ENCODE results near the gene ATG7.
A peak's percentile ranks its signal among the peaks of the same experiment; 100 is the strongest.
"Not testable (repeated sequence)": the region's sequence is repeated elsewhere in the genome, so short reads cannot be mapped to it uniquely, and the experiment has no call there.

Gene ATG7

DNA sequence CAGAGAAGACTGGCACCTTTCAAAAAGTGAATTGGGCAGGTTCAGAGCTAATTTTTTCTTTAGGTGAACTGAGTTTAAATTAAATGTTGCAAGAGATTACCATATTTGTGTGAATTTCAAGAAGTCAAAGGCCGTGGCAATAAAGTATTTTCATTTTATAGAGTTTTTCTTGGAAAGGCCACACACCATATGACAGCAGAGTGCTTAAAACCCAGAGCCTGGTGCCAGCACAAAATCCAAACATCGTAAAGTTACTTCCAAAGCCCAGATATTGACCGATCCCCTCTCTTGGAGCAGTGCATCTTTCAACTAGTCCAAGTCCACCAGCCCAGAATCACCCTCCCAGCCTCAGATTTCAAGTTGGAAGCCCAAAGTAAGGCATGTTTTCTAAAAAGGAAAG, 207.0 kb downstream of the ATG7 start:
- H3K4me3 ChIP-seq (replicated peaks in 1 of 2; ENCODE audit: low read depth in 2 of 2, low read length in 2 of 2), result no peak overlapping the region
- DNase-seq (ENCODE audit: low read depth in 2 of 2), result no peak
- TF ChIP-seq, protein P1, sequence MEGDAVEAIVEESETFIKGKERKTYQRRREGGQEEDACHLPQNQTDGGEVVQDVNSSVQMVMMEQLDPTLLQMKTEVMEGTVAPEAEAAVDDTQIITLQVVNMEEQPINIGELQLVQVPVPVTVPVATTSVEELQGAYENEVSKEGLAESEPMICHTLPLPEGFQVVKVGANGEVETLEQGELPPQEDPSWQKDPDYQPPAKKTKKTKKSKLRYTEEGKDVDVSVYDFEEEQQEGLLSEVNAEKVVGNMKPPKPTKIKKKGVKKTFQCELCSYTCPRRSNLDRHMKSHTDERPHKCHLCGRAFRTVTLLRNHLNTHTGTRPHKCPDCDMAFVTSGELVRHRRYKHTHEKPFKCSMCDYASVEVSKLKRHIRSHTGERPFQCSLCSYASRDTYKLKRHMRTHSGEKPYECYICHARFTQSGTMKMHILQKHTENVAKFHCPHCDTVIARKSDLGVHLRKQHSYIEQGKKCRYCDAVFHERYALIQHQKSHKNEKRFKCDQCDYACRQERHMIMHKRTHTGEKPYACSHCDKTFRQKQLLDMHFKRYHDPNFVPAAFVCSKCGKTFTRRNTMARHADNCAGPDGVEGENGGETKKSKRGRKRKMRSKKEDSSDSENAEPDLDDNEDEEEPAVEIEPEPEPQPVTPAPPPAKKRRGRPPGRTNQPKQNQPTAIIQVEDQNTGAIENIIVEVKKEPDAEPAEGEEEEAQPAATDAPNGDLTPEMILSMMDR (IDR thresholded peaks at IDR 0.05; ENCODE audit: low read depth, low read length), result no peak

DNA sequence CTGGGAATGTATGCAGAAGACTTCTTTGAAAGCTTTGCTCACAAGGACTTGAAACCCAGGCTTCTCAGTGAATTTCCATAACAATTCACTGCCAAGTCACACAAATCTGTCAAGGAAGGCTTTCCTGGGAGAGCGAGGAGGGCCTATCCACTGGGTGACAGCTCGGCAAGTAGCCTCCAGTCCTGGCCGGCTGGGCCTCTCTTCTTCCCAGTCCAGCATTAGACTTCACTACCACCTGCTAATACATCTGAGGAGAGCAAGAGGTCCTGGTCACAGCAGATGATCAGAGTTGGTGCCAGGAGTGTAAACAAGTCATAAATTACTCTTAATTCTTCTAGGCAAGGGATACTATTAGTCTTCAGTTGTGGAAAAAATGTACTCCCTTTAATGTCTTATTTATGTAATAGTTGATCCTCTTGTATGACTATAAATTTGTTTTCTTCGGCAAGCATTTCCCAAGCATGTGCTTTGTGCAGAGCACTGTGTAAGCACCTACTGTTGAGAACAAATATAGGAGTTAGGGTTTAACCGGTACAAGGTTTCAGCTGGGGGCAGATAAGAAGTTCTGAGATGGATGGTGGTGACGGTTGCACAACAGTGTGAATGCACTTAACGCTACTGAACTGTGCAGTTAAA, 208.6 kb downstream of the ATG7 start:
- no peak for DNase-seq (ENCODE audit: low read depth in 2 of 2)
- TF ChIP-seq, protein P1 (IDR thresholded peaks at IDR 0.05; ENCODE audit: low read depth, low read length), result no peak
- H3K4me3 ChIP-seq (replicated peaks in 1 of 2; ENCODE audit: low read depth in 2 of 2, low read length in 2 of 2), result no peak overlapping the region

DNA sequence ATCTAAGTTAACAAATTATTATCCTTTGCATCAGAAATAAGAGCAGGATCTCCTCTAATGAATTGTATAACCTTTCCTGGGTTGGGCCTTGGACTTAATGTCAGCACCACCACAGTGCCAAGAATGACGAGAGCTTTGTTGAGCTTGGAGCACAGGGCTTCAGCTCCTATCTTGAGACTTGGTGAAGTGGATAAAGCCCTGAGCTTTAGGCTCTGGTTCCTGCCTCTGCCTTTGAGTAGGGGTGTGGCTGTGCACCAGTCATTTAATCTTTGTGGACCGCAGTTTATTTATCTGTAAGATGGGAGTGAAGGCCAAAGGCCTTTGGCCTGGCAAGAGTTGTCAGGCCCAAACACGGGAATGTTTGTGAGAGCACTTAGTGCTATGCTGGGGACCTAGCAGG, 209.4 kb downstream of the ATG7 start:
- TF ChIP-seq, protein P1 (IDR thresholded peaks at IDR 0.05; ENCODE audit: low read depth, low read length), result no peak
- DNase-seq (ENCODE audit: low read depth in 2 of 2), result no peak
- H3K4me3 ChIP-seq (replicated peaks in 1 of 2; ENCODE audit: low read depth in 2 of 2, low read length in 2 of 2), result no peak overlapping the region

DNA sequence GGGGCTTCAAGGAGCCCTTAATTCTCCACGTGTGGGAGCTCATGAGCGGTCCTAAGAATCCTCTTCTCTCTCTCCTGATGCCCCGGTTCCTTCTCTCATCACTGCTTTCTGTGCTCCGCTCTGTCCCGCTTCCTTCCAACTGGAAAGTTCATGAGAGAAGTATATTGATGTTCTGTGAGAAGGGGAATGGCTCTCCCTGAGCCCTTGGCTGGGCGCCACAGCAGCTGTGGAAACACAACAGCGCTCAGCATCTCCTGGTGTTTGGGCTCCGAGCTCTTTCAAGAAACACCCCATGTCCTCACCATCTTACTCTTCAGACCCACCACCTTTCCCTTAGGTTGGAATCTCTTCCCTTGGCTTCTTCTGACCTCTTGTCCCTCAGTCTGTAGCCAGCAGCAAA, 209.8 kb downstream of the ATG7 start:
- no peak overlapping the region for H3K4me3 ChIP-seq (replicated peaks in 1 of 2; ENCODE audit: low read depth in 2 of 2, low read length in 2 of 2)
- TF ChIP-seq, protein P1 (IDR thresholded peaks at IDR 0.05; ENCODE audit: low read depth, low read length), result no peak
- peak; percentile 37 to 49 for DNase-seq (ENCODE audit: low read depth in 2 of 2)

DNA sequence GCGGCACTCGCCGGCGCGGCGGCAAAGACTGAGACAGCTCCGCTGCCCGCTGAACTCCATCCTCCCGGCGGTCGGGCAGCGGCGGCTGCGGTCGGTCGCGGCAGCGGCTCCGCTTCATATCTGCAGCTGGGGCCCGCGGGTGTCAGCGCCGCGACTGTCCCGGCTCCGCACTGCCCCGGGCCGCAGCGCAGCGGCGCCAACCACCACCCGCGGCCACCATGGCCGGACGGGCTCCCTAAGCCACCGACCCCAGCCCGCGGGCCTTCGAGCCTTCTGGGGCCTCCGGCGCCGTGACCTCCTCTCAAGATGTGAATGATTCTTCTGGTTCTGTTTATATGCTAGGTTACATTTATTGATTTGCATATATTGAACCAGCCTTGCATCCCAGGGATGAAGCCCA, 216.2 kb downstream of the ATG7 start:
- not testable (repeated sequence) for DNase-seq (ENCODE audit: low read depth in 2 of 2); H3K4me3 ChIP-seq (replicated peaks in 1 of 2; ENCODE audit: low read depth in 2 of 2, low read length in 2 of 2)

DNA sequence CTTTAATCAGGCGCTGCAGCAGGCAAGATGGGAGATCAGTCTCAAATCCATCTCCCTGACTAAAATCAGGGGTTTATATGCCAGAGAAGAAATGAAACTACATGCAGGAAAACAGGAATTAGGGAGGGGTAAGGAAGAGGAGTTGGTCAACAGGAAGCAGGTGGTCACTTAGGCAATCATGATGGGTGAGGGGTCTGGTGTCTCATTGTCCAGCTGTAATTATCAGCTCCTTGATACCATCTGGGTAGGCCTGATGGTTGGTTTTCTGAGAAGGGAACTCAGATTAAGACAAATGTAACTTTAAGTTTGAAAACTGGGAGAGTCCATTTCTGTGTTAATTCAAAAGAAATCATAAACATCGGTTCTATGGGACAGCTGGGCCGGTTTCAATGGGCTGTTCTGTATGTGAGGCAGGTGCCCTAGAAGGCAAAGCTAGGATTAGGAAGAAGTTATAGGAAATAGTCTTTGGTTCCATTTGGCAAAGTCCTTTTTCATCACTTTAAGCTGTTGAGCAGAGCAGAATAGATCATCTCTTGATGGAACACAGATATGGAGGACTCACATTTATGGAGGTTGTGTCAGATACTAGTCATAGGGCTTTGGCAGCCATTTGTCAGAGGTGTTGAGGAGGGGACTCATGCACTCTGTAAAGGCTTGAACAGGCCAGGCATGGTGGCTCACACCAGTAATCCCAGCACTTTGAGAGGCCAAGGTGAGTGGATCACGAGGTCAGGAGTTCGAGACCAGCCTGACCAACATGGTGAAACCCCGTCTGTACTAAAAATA, 222.1 kb downstream of the ATG7 start:
- DNase-seq (ENCODE audit: low read depth in 2 of 2), result peak in 1 of 2 donors; percentile 34
- H3K4me3 ChIP-seq (replicated peaks in 1 of 2; ENCODE audit: low read depth in 2 of 2, low read length in 2 of 2), result no peak overlapping the region
- TF ChIP-seq, protein P1 (IDR thresholded peaks at IDR 0.05; ENCODE audit: low read depth, low read length), result no peak

DNA sequence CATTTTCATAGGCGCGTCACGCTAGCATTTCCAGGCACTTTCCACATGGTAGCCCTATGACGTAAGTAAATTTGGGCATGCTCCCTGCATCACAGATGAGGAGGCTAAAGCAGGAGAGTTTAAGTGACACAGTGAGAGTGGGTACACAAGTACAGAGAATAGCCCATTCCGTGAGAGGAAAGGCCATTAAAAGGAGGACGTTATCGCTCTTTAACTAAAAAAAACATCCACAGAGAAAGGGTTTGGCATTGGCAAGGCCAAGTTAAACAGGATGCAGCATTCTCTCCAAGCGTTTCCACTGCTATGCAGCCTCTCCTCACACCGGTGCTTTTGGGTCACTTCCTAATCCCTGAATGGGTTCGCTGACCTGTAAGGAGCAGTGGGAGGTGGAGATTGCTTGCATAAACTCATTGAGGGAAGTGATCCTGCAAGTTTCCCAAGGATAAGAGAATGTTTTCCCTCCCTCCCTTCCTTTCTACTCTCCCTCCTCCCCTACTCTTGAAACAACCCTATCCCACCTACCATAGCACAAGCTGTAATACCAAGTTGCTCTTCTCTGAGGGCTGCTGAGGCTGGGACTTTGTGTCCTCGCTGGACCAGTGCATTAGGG, 223.9 kb downstream of the ATG7 start:
- TF ChIP-seq, protein P1 (IDR thresholded peaks at IDR 0.05; ENCODE audit: low read depth, low read length), result no peak
- H3K4me3 ChIP-seq (replicated peaks in 1 of 2; ENCODE audit: low read depth in 2 of 2, low read length in 2 of 2), result no peak overlapping the region
- peak; percentile 30 to 78 for DNase-seq (ENCODE audit: low read depth in 2 of 2)
